HEK293 (cell line): ENCODE measurements around the gene ERCC5.

Experiments
- CTCF ChIA-PET: fragments of 350-600 bp; formaldehyde crosslinking; extraction: SDS; loops from one replicate; lab custom pipeline; 2021; ENCODE audit warnings: antibody characterized with exemption; lab: Yijun Ruan, JAX
- POLR2A ChIA-PET: fragments of 300-600 bp; formaldehyde crosslinking; extraction: SDS; loops from one replicate; lab custom pipeline; 2020; ENCODE audit warnings: antibody characterized with exemption, inconsistent platforms; lab: Yijun Ruan, JAX
- H3K27ac ChIP-seq: fragments of 200-500 bp; sonication (Bioruptor generic); 2 replicates; pipeline ENCODE4 v1.5.1; 2014; ENCODE audit warnings: low read depth, low read length, control low read depth, inconsistent platforms; ENCODE audit errors: extremely low read depth
- H3K36me3 ChIP-seq, 2 experiments: fragments of 200-500 bp in 1 of 2; sonication (Bioruptor generic) in 1 of 2; 1 replicate in 1 of 2; 2 replicates in 1 of 2; pipeline ENCODE4 v1.5.1; 2014 to 2017; ENCODE audit warnings: inconsistent platforms in 2 of 2, low read length in 2 of 2; ENCODE audit not compliant: control insufficient read depth in 2 of 2, insufficient read depth in 1 of 2
- H3K4me1 ChIP-seq: fragments of 200-500 bp; sonication (Bioruptor generic); 2 replicates; pipeline ENCODE4 v1.5.1; 2014; ENCODE audit warnings: mild to moderate bottlenecking, low read length, inconsistent platforms; ENCODE audit not compliant: control insufficient read depth, insufficient read depth
- H3K4me3 ChIP-seq: 2 replicates; pipeline ENCODE4 v1.5.1; 2011; ENCODE audit warnings: low read depth, mild to moderate bottlenecking, control low read depth, low read length, moderate library complexity
- H3K9me3 ChIP-seq: fragments of 200-500 bp; sonication (Bioruptor generic); 2 replicates; pipeline ENCODE4 v1.5.1; 2014; ENCODE audit warnings: low read depth, low read length, inconsistent platforms; ENCODE audit not compliant: control insufficient read depth, insufficient read depth
- KLF8 ChIP-seq: fragments of 450-650 bp; formaldehyde crosslinking; IDR thresholded peaks from 2 replicates; pipeline ENCODE4 v1.5.1; 2016; ENCODE audit warnings: missing biosample characterization, missing genetic modification characterization
- PRDM6 ChIP-seq: fragments of 450-650 bp; formaldehyde crosslinking; IDR thresholded peaks from 2 replicates; pipeline ENCODE4 v1.5.1; 2017; ENCODE audit warnings: missing biosample characterization, missing genetic modification characterization
- SP7 ChIP-seq: fragments of 450-650 bp; formaldehyde crosslinking; IDR thresholded peaks from 2 replicates; pipeline ENCODE4 v1.5.1; 2016; ENCODE audit warnings: missing biosample characterization, missing genetic modification characterization
- ZNF148 ChIP-seq: fragments of 450-650 bp; formaldehyde crosslinking; IDR thresholded peaks from 2 replicates; pipeline ENCODE4 v1.5.0; 2017; ENCODE audit warnings: missing biosample characterization, missing genetic modification characterization, borderline replicate concordance
- ZNF23 ChIP-seq: fragments of 450-650 bp; formaldehyde crosslinking; IDR thresholded peaks from 2 replicates; pipeline ENCODE4 v1.5.1; 2016; ENCODE audit warnings: missing biosample characterization, missing genetic modification characterization, borderline replicate concordance
- ZNF37A ChIP-seq: fragments of 450-650 bp; IDR thresholded peaks from 2 replicates; pipeline ENCODE4 v1.5.1; 2018; ENCODE audit warnings: missing biosample characterization, missing genetic modification characterization
- ZNF404 ChIP-seq: fragments of 450-650 bp; formaldehyde crosslinking; IDR thresholded peaks from 2 replicates; pipeline ENCODE4 v1.5.1; 2017; ENCODE audit warnings: missing biosample characterization, missing genetic modification characterization
- ZNF473 ChIP-seq: fragments of 450-650 bp; formaldehyde crosslinking; IDR thresholded peaks from 2 replicates; pipeline ENCODE4 v1.5.1; 2017; ENCODE audit warnings: missing biosample characterization, missing genetic modification characterization
- ZNF513 ChIP-seq: fragments of 450-650 bp; IDR thresholded peaks from 2 replicates; pipeline ENCODE4 v1.5.1; 2018; ENCODE audit warnings: missing biosample characterization, missing genetic modification characterization
- TF ChIP-seq, protein P1 (sequence below): fragments of 450-650 bp; formaldehyde crosslinking; IDR thresholded peaks from 2 replicates; pipeline ENCODE4 v1.5.1; 2016; ENCODE audit warnings: missing biosample characterization, missing genetic modification characterization, borderline replicate concordance
- TF ChIP-seq, protein P2 (sequence below): fragments of 450-650 bp; formaldehyde crosslinking; IDR thresholded peaks from 2 replicates; pipeline ENCODE4 v1.5.1; 2016; ENCODE audit warnings: missing biosample characterization, missing genetic modification characterization
- TF ChIP-seq, protein P3 (sequence below): IDR thresholded peaks from 2 replicates; pipeline ENCODE4 v1.6.1; 2011; ENCODE audit warnings: mild to moderate bottlenecking, low read depth, low read length, borderline replicate concordance
- TF ChIP-seq, protein P4 (sequence below): fragments of 450-650 bp; formaldehyde crosslinking; IDR thresholded peaks from 2 replicates; pipeline ENCODE4 v1.5.1; 2016; ENCODE audit warnings: missing biosample characterization, missing genetic modification characterization
- TF ChIP-seq, protein P5 (sequence below): fragments of 450-650 bp; formaldehyde crosslinking; IDR thresholded peaks from 2 replicates; pipeline ENCODE4 v1.5.1; 2017; ENCODE audit warnings: missing biosample characterization, mild to moderate bottlenecking, missing genetic modification characterization, moderate library complexity

ERCC5 gene

GRCh38 chr13:102817907-102818306 lies 27.9 kb upstream of the ERCC5 start:
- no peak overlapping the region for H3K27ac ChIP-seq
- TF ChIP-seq, protein P1, sequence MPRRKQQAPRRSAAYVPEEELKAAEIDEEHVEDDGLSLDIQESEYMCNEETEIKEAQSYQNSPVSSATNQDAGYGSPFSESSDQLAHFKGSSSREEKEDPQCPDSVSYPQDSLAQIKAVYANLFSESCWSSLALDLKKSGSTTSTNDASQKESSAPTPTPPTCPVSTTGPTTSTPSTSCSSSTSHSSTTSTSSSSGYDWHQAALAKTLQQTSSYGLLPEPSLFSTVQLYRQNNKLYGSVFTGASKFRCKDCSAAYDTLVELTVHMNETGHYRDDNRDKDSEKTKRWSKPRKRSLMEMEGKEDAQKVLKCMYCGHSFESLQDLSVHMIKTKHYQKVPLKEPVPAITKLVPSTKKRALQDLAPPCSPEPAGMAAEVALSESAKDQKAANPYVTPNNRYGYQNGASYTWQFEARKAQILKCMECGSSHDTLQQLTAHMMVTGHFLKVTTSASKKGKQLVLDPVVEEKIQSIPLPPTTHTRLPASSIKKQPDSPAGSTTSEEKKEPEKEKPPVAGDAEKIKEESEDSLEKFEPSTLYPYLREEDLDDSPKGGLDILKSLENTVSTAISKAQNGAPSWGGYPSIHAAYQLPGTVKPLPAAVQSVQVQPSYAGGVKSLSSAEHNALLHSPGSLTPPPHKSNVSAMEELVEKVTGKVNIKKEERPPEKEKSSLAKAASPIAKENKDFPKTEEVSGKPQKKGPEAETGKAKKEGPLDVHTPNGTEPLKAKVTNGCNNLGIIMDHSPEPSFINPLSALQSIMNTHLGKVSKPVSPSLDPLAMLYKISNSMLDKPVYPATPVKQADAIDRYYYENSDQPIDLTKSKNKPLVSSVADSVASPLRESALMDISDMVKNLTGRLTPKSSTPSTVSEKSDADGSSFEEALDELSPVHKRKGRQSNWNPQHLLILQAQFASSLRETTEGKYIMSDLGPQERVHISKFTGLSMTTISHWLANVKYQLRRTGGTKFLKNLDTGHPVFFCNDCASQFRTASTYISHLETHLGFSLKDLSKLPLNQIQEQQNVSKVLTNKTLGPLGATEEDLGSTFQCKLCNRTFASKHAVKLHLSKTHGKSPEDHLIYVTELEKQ (tag by site-specific recombination) = no peak
- TF ChIP-seq, protein P2, sequence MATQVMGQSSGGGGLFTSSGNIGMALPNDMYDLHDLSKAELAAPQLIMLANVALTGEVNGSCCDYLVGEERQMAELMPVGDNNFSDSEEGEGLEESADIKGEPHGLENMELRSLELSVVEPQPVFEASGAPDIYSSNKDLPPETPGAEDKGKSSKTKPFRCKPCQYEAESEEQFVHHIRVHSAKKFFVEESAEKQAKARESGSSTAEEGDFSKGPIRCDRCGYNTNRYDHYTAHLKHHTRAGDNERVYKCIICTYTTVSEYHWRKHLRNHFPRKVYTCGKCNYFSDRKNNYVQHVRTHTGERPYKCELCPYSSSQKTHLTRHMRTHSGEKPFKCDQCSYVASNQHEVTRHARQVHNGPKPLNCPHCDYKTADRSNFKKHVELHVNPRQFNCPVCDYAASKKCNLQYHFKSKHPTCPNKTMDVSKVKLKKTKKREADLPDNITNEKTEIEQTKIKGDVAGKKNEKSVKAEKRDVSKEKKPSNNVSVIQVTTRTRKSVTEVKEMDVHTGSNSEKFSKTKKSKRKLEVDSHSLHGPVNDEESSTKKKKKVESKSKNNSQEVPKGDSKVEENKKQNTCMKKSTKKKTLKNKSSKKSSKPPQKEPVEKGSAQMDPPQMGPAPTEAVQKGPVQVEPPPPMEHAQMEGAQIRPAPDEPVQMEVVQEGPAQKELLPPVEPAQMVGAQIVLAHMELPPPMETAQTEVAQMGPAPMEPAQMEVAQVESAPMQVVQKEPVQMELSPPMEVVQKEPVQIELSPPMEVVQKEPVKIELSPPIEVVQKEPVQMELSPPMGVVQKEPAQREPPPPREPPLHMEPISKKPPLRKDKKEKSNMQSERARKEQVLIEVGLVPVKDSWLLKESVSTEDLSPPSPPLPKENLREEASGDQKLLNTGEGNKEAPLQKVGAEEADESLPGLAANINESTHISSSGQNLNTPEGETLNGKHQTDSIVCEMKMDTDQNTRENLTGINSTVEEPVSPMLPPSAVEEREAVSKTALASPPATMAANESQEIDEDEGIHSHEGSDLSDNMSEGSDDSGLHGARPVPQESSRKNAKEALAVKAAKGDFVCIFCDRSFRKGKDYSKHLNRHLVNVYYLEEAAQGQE (tag by site-specific recombination) = no peak
- no peak for TF ChIP-seq PRDM6 (tag by site-specific recombination)
- no peak for TF ChIP-seq ZNF37A (tag by site-specific recombination)
- TF ChIP-seq, protein P3, sequence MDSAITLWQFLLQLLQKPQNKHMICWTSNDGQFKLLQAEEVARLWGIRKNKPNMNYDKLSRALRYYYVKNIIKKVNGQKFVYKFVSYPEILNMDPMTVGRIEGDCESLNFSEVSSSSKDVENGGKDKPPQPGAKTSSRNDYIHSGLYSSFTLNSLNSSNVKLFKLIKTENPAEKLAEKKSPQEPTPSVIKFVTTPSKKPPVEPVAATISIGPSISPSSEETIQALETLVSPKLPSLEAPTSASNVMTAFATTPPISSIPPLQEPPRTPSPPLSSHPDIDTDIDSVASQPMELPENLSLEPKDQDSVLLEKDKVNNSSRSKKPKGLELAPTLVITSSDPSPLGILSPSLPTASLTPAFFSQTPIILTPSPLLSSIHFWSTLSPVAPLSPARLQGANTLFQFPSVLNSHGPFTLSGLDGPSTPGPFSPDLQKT = no peak
- TF ChIP-seq, protein P4, sequence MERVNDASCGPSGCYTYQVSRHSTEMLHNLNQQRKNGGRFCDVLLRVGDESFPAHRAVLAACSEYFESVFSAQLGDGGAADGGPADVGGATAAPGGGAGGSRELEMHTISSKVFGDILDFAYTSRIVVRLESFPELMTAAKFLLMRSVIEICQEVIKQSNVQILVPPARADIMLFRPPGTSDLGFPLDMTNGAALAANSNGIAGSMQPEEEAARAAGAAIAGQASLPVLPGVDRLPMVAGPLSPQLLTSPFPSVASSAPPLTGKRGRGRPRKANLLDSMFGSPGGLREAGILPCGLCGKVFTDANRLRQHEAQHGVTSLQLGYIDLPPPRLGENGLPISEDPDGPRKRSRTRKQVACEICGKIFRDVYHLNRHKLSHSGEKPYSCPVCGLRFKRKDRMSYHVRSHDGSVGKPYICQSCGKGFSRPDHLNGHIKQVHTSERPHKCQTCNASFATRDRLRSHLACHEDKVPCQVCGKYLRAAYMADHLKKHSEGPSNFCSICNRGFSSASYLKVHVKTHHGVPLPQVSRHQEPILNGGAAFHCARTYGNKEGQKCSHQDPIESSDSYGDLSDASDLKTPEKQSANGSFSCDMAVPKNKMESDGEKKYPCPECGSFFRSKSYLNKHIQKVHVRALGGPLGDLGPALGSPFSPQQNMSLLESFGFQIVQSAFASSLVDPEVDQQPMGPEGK (tag by site-specific recombination) = no peak
- TF ChIP-seq ZNF404 = no peak
- TF ChIP-seq KLF8 (tag by site-specific recombination) = no peak
- TF ChIP-seq ZNF23 (tag by site-specific recombination) = no peak
- TF ChIP-seq ZNF148 (tag by site-specific recombination) = no peak
- TF ChIP-seq, protein P5, sequence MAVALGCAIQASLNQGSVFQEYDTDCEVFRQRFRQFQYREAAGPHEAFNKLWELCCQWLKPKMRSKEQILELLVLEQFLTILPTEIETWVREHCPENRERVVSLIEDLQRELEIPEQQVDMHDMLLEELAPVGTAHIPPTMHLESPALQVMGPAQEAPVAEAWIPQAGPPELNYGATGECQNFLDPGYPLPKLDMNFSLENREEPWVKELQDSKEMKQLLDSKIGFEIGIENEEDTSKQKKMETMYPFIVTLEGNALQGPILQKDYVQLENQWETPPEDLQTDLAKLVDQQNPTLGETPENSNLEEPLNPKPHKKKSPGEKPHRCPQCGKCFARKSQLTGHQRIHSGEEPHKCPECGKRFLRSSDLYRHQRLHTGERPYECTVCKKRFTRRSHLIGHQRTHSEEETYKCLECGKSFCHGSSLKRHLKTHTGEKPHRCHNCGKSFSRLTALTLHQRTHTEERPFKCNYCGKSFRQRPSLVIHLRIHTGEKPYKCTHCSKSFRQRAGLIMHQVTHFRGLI (tag by site-specific recombination) = no peak
- TF ChIP-seq ZNF473 (tag by site-specific recombination) = no peak
- no peak for TF ChIP-seq SP7 (tag by site-specific recombination)
- TF ChIP-seq ZNF513 (tag by site-specific recombination) = no peak
- H3K9me3 ChIP-seq = no peaks in the 10 kb centered on the region
- CTCF ChIA-PET = no interaction called here
- H3K4me3 ChIP-seq = no peak overlapping the region
- H3K36me3 ChIP-seq = peaks cover 4 to 42% of the 10 kb centered on the region in 2 experiments; a peak in 1 of 3 replicates
- H3K4me1 ChIP-seq = 0 out of 2 replicates have a peak, but pooled peaks cover under 1% of the 10 kb centered on the region
- POLR2A ChIA-PET = no interaction called here
